H1 (cell line): ENCODE results near the gene PRKCZ. TPM values are rescaled to one million over a fixed set of nuclear protein-coding genes. Genes with fewer than 3 reads are reported as not detected.

Experiments
- BACH1 ChIP-seq: IDR thresholded peaks from 2 replicates; pipeline ENCODE4 v1.6.1; 2012; ENCODE audit warnings: low read length, improper control_type of control experiment
- BRCA1 ChIP-seq: IDR thresholded peaks from 2 replicates; pipeline ENCODE4 v1.6.1; 2012; ENCODE audit warnings: low read depth, low read length, improper control_type of control experiment
- CTCF ChIP-seq, 3 experiments: IDR thresholded peaks; 1 replicate in 2 of 3; 2 replicates in 1 of 3; pipeline versions ENCODE4 v1.5.1 to v1.6.1; 2011; ENCODE audit warnings: low read length in 3 of 3, mild to moderate bottlenecking in 3 of 3, inconsistent platforms in 2 of 3, low read depth in 1 of 3, moderate library complexity in 1 of 3; ENCODE audit not compliant: insufficient read depth in 1 of 3; ENCODE audit errors: control extremely low read depth in 1 of 3
- TEAD4 ChIP-seq: IDR thresholded peaks from 2 replicates; pipeline ENCODE4 v1.6.1; 2012; ENCODE audit warnings: low read depth, low read length, inconsistent platforms, mixed read lengths
- polyA plus RNA-seq, 7 experiments: library from polyadenylated mRNA; depleted of rRNA in 3 of 7; stranded (reverse) in 5 of 7; unstranded in 2 of 7; fragments of >200 nt in 5 of 7; fragments of 200-250 nt in 2 of 7; gene quantifications; 1 replicate in 5 of 7; 2 replicates in 1 of 7; 4 replicates in 1 of 7; pipeline versions ENCODE4 v1.2.1 to v1.2.3, GENCODE V29; 2011 to 2013; ENCODE audit warnings: missing spikeins in 2 of 7, mixed read lengths in 2 of 7
- total RNA-seq: library from RNA; stranded (reverse); fragmentation: NEBNext Ultra II Directional; extraction: Animal tissue kit (Norgen Biotek cat#: 25700); gene quantifications from 2 replicates; pipeline ENCODE4 v1.2.1, GENCODE V29; 2021

PRKCZ gene
- total and polyA plus RNA-seq, 2 of the 8 experiments (the other 6 are each of a cell fraction or from before 2014, with no cell fraction given), result 37.4 to 45.1 TPM

GRCh38 chr1:2110738-2111673, 60.8 kb downstream of the PRKCZ start (continued):
- TF ChIP-seq CTCF (IDR thresholded peaks at IDR 0.05; ENCODE audit: control extremely low read depth in 1 of 3, insufficient read depth in 1 of 3, low read depth in 1 of 3, low read length in 3 of 3) (no peak), BACH1 (no peak), TEAD4 (no peak), BRCA1 (no peak)
